Cardiac fibroblast (primary cell): ENCODE data around the gene SLC39A11.

Experiments used
- DNase-seq, 2 donors: peaks; one replicate each; pipeline versions ENCODE4 v3.0.0 to v3.0.0-alpha.2; 2010; ENCODE audit warnings: low read depth in 2 of 2
- H3K4me3 ChIP-seq, 2 donors: replicated peaks in 1 of 2; 1 replicate in 1 of 2; 2 replicates in 1 of 2; pipeline ENCODE4 v1.5.1; 2011; ENCODE audit warnings: low read depth in 2 of 2, low read length in 2 of 2, mild to moderate bottlenecking in 2 of 2, moderate library complexity in 1 of 2
- CTCF ChIP-seq: IDR thresholded peaks from one replicate; pipeline ENCODE4 v1.5.1; 2011; ENCODE audit warnings: low read depth, mild to moderate bottlenecking, low read length, inconsistent platforms

Gene SLC39A11

GRCh38 chr17:72654706-72655105 lies 437.8 kb downstream of the SLC39A11 start:
- no peak for TF ChIP-seq CTCF

GRCh38 chr17:72651988-72652387 lies 440.5 kb downstream of the SLC39A11 start:
- no peak overlapping the region for H3K4me3 ChIP-seq
- no peak for TF ChIP-seq CTCF
- DNase-seq: no peak

More at GRCh38 chr17:72654706-72655105, 437.8 kb downstream of the SLC39A11 start:
- H3K4me3 ChIP-seq: no peak overlapping the region
- DNase-seq: no peak

GRCh38 chr17:72648702-72649101 lies 443.8 kb downstream of the SLC39A11 start:
- H3K4me3 ChIP-seq: no peak overlapping the region
- no peak for DNase-seq
- no peak for TF ChIP-seq CTCF

GRCh38 chr17:72646176-72646575 lies 446.3 kb downstream of the SLC39A11 start:
- no peak for DNase-seq
- no peak for TF ChIP-seq CTCF
- H3K4me3 ChIP-seq: no peak overlapping the region

- no peak for DNase-seq
- TF ChIP-seq CTCF: no peak
- no peak overlapping the region for H3K4me3 ChIP-seq
These were observed 448.0 kb downstream of the SLC39A11 start for GRCh38 chr17:72644492-72644891.

- no peak for TF ChIP-seq CTCF
- DNase-seq: no peak
- no peak overlapping the region for H3K4me3 ChIP-seq
These were observed 448.8 kb downstream of the SLC39A11 start for GRCh38 chr17:72643575-72644216.

- no peak overlapping the region for H3K4me3 ChIP-seq
- TF ChIP-seq CTCF: no peak
- no peak for DNase-seq
These were observed 449.8 kb downstream of the SLC39A11 start for GRCh38 chr17:72642720-72643119.
